ENCODE results near the gene BCAS3. TPM values are rescaled to one million over a fixed set of nuclear protein-coding genes. Genes with fewer than 3 reads are reported as not detected.
"Not testable (repeated sequence)": the region's sequence is repeated elsewhere in the genome, so short reads cannot be mapped to it uniquely, and the experiment has no call there.

The BCAS3 gene
- total and polyA plus RNA-seq, 2 experiments from 2014 or later = 18.0 to 20.2 TPM

GRCh38 chr17:60874772-60875171 lies 197.1 kb downstream of the BCAS3 start:
- no peaks in the 10 kb centered on the region for H3K9me2 ChIP-seq (ENCODE audit: insufficient read depth)
- 88% methylated on average over 2 of the region's 2 CpGs for WGBS, 2 experiments (ENCODE audit: low coverage in 1 of 2, low lambda C conversion rate in 2 of 2, missing lambda C conversion rate in 2 of 2)
- H3K79me2 ChIP-seq (ENCODE audit: insufficient read depth) = no peaks in the 10 kb centered on the region
- no peak overlapping the region for H2AFZ ChIP-seq
- no peak overlapping the region for H3K9ac ChIP-seq
- H3K4me3 ChIP-seq = no peak overlapping the region
- H4K20me1 ChIP-seq (ENCODE audit: insufficient read depth) = no peaks in the 10 kb centered on the region
- H3F3A ChIP-seq (ENCODE audit: insufficient read depth) = no peaks in the 10 kb centered on the region
- in situ Hi-C loops (cut with MboI) = no loop called here
- H3K27me3 ChIP-seq (replicated peaks; ENCODE audit: insufficient read depth) = no peaks in the 10 kb centered on the region
- no peaks in the 10 kb centered on the region for H3K36me3 ChIP-seq (ENCODE audit: low read depth)
- H3K9me3 ChIP-seq (ENCODE audit: low read depth) = no peaks in the 10 kb centered on the region
- no peak for TF ChIP-seq EZH2 (IDR thresholded peaks at IDR 0.05; ENCODE audit: insufficient read depth, poor library complexity, severe bottlenecking)
- TF ChIP-seq EZH2phosphoT487 (IDR thresholded peaks at IDR 0.05; ENCODE audit: insufficient read depth, low read depth) = no peak
- no peaks in the 10 kb centered on the region for H3K4me1 ChIP-seq (ENCODE audit: insufficient read depth)
- H3K4me2 ChIP-seq (ENCODE audit: unreplicated experiment) = no peak overlapping the region
- H3K27ac ChIP-seq = no peak overlapping the region
- DNase-seq = no peak

DNA sequence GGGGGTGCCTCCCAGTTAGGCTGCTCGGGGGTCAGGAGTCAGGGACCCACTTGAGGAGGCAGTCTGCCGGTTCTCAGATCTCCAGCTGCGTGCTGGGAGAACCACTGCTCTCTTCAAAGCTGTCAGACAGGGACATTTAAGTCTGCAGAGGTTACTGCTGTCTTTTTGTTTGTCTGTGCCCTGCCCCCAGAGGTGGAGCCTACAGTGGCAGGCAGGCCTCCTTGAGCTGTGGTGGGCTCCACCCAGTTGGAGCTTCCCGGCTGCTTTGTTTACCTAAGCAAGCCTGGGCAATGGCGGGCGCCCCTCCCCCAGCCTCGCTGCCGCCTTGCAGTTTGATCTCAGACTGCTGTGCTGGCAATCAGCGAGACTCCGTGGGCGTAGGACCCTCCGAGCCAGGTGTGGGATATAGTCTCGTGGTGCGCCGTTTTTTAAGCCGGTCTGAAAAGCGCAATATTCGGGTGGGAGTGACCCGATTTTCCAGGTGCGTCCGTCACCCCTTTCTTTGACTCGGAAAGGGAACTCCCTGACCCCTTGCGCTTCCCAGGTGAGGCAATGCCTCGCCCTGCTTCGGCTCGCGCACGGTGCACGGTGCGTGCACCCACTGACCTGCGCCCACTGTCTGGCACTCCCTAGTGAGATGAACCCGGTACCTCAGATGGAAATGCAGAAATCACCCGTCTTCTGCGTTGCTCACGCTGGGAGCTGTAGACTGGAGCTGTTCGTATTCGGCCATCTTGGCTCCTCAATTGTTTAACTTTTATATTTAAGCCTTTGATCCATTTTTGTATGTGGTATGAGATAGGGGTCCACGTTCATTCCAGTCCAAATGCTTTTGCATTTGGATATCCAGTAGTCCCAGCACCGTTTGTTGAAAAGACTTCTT lies 209.3 kb downstream of the BCAS3 start:
- H3K9me3 ChIP-seq (ENCODE audit: low read depth); in situ Hi-C loops (cut with MboI); H3K79me2 ChIP-seq (ENCODE audit: insufficient read depth); H3K36me3 ChIP-seq (ENCODE audit: low read depth); H3K27me3 ChIP-seq (replicated peaks; ENCODE audit: insufficient read depth); H2AFZ ChIP-seq; H3F3A ChIP-seq (ENCODE audit: insufficient read depth); H3K4me1 ChIP-seq (ENCODE audit: insufficient read depth); H3K27ac ChIP-seq; H3K4me2 ChIP-seq (ENCODE audit: unreplicated experiment); H4K20me1 ChIP-seq (ENCODE audit: insufficient read depth); H3K9me2 ChIP-seq (ENCODE audit: insufficient read depth); H3K9ac ChIP-seq; H3K4me3 ChIP-seq; DNase-seq: not testable (repeated sequence)
- 81 to 86% methylated on average over 22 to 23 of the region's 39 CpGs for WGBS, 2 experiments (ENCODE audit: low coverage in 1 of 2, low lambda C conversion rate in 2 of 2, missing lambda C conversion rate in 2 of 2)

DNA sequence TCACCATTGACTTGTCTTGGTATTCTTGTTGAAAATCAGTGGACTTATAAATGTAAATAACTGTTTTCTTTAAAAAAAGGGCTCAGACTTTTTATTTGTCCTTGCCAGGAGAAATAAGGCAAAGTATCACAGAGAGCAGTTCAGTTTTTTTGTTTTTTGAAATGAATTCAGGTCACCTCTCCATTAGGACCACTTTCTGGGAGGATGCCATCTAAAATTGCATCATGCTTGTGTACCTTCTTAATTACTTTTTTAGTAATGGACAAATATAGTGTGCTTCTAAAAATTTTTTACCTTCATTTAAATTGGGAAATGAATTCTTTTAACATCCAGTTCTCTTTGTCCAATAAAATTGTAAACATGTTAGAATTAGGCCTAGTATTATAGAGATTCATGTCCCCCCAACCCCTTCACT lies 210.0 kb downstream of the BCAS3 start:
- no peak overlapping the region for H2AFZ ChIP-seq
- no peak overlapping the region for H3K27ac ChIP-seq
- H3K36me3 ChIP-seq (ENCODE audit: low read depth) = no peaks in the 10 kb centered on the region
- no peaks in the 10 kb centered on the region for H4K20me1 ChIP-seq (ENCODE audit: insufficient read depth)
- DNase-seq = no peak
- TF ChIP-seq EZH2 (IDR thresholded peaks at IDR 0.05; ENCODE audit: insufficient read depth, poor library complexity, severe bottlenecking) (no peak), EZH2phosphoT487 (IDR thresholded peaks at IDR 0.05; ENCODE audit: insufficient read depth, low read depth) (no peak)
- no peaks in the 10 kb centered on the region for H3K27me3 ChIP-seq (replicated peaks; ENCODE audit: insufficient read depth)
- in situ Hi-C loops (cut with MboI) = no loop called here
- no peak overlapping the region for H3K4me2 ChIP-seq (ENCODE audit: unreplicated experiment)
- H3K4me3 ChIP-seq = no peak overlapping the region
- no peaks in the 10 kb centered on the region for H3K9me3 ChIP-seq (ENCODE audit: low read depth)
- H3K9ac ChIP-seq = no peak overlapping the region
- H3F3A ChIP-seq (ENCODE audit: insufficient read depth) = no peaks in the 10 kb centered on the region
- no peaks in the 10 kb centered on the region for H3K79me2 ChIP-seq (ENCODE audit: insufficient read depth)
- H3K9me2 ChIP-seq (ENCODE audit: insufficient read depth) = no peaks in the 10 kb centered on the region
- no peaks in the 10 kb centered on the region for H3K4me1 ChIP-seq (ENCODE audit: insufficient read depth)

GRCh38 chr17:60888812-60889709 lies 211.4 kb downstream of the BCAS3 start:
- Histone ChIP-seq H3K9ac (no peak overlapping the region), H3K27ac (no peak overlapping the region), H3K36me3 (ENCODE audit: low read depth) (no peaks in the 10 kb centered on the region), H3K79me2 (ENCODE audit: insufficient read depth) (no peaks in the 10 kb centered on the region), H3K4me2 (ENCODE audit: unreplicated experiment) (no peak overlapping the region), H3K4me1 (ENCODE audit: insufficient read depth) (no peaks in the 10 kb centered on the region), H3K9me2 (ENCODE audit: insufficient read depth) (no peaks in the 10 kb centered on the region), H3K9me3 (ENCODE audit: low read depth) (no peaks in the 10 kb centered on the region), H3K4me3 (no peak overlapping the region), H4K20me1 (ENCODE audit: insufficient read depth) (no peaks in the 10 kb centered on the region), H3K27me3 (replicated peaks; ENCODE audit: insufficient read depth) (no peaks in the 10 kb centered on the region), H2AFZ (no peak overlapping the region), H3F3A (ENCODE audit: insufficient read depth) (no peaks in the 10 kb centered on the region)
- 94 to 96% methylated on average over 5 of the region's 5 CpGs for WGBS, 2 experiments (ENCODE audit: low coverage in 1 of 2, low lambda C conversion rate in 2 of 2, missing lambda C conversion rate in 2 of 2)
- in situ Hi-C loops (cut with MboI) = no loop called here
- peak; percentile 10 for DNase-seq
- TF ChIP-seq EZH2 (IDR thresholded peaks at IDR 0.05; ENCODE audit: insufficient read depth, poor library complexity, severe bottlenecking) (no peak), EZH2phosphoT487 (IDR thresholded peaks at IDR 0.05; ENCODE audit: insufficient read depth, low read depth) (no peak)
